GM12874 (cell line): ENCODE data around the gene PRPH2.

Experiments used
- CTCF ChIP-seq: IDR thresholded peaks from 2 replicates; pipeline ENCODE4 v1.5.1; 2011; ENCODE audit warnings: low read depth, mild to moderate bottlenecking, control low read depth, low read length, moderate library complexity; ENCODE audit not compliant: insufficient read depth

Gene PRPH2

GRCh38 chr6:42722497-42722896 lies at the start of gene PRPH2:
Gene PRPH2, minus strand, starts transcription at chr6:42722597. Its CDS starts 263 bp downstream, at chr6:42722334.
- TF ChIP-seq CTCF = no peak

GRCh38 chr6:42771741-42772100 lies 49.3 kb upstream of the PRPH2 start:
- TF ChIP-seq CTCF = no peak

- TF ChIP-seq CTCF = no peak
Measured at GRCh38 chr6:42769836-42770235, 47.4 kb upstream of the PRPH2 start.

GRCh38 chr6:42769051-42769450 lies 46.7 kb upstream of the PRPH2 start:
- no peak for TF ChIP-seq CTCF

GRCh38 chr6:42766163-42766670 lies 43.8 kb upstream of the PRPH2 start:
- TF ChIP-seq CTCF = no peak

- TF ChIP-seq CTCF = no peak
Measured at GRCh38 chr6:42764911-42765648, 42.7 kb upstream of the PRPH2 start.

GRCh38 chr6:42762950-42763349 lies 40.6 kb upstream of the PRPH2 start:
- no peak for TF ChIP-seq CTCF
